ENCODE results near the gene M6PR. TPM values are rescaled to one million over a fixed set of nuclear protein-coding genes. Genes with fewer than 3 reads are reported as not detected.

M6PR gene
- total and polyA plus RNA-seq, 2 of the 8 experiments (the other 6 are each of a cell fraction or from before 2014, with no cell fraction given): 106 to 122 TPM

DNA sequence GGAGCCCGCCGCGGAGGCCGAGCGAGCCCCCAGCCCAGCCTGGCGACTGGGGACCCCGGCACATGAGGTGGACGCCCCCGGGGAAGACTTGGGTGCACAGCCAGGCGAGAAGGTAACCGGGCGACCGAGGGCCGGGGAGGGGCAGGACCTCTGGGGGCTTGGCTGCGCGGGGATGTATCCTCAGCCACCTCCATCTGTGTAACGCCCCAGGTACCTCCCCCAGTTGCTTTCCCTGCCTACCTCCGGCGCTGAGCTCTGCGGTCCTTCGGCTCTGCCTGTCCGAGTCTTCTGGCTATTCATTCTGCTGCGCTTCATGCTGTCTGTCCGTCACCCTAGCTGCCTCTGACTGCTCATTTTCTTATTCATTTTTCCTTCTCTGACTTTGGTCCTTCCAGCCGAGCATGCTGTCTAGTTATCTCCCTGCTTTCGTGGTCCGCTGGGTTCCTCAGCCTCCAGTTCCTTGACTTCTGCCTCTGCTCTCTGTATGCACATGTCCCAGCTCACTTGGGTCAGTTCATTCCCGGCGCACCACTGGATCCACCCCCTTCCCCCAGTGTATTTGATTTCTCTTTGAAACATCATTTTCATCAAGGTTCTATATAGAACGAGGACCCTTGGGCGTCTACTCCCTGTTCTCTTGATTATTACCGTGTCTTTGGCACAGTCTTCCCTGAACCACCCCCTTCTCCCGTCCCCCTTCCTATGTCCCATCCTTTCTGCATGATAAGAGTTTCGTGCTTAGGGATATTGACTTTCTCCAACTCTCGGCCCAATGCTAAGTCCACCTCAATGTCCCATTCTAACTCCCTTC is 34.5 kb downstream of the M6PR start (continued):
- peak; percentile 56; the same call in 1 of the 2 replicates for TF ChIP-seq POLR2AphosphoS5 (IDR thresholded peaks at IDR 0.05; ENCODE audit: low read depth, low read length)

Measured in H1 (cell line).